CD4-positive, alpha-beta T cell (primary cell): ENCODE data around the gene ARL5C. TPM values are rescaled to one million over a fixed set of nuclear protein-coding genes. Genes with fewer than 3 reads are reported as not detected.
A peak's percentile ranks its signal among the peaks of the same experiment; 100 is the strongest.

Source experiments
- ATAC-seq: fragments of 200-7000 bp; cut with Tn5 transposase; one replicate; pipeline ENCODE4 v1.10.0; 2022; ENCODE audit warnings: mild to moderate bottlenecking; ENCODE audit not compliant: poor library complexity
- CTCF ChIA-PET: fragments of 350-600 bp; sonication (Branson Sonifier 250); formaldehyde crosslinking; loops from one replicate; lab custom pipeline; 2021; ENCODE audit warnings: antibody characterized with exemption, inconsistent platforms; lab: Charles Lee
- POLR2A ChIA-PET: fragments of 350-600 bp; sonication (Branson Sonifier 250); formaldehyde crosslinking; loops from one replicate; lab custom pipeline; 2021; ENCODE audit warnings: antibody characterized with exemption, inconsistent platforms; lab: Charles Lee
- DNase-seq, 14 experiments: peaks; one replicate each; pipeline ENCODE4 v3.0.0-alpha.2; 2013 to 2020; ENCODE audit warnings: mixed read lengths in 2 of 14
- H3K27ac ChIP-seq, 2 donors: one replicate each; pipeline versions ENCODE4 v1.5.1 to v1.7.0; 2013; ENCODE audit warnings: low read length in 2 of 2, low read depth in 1 of 2, mild to moderate bottlenecking in 1 of 2
- H3K27me3 ChIP-seq, 2 experiments: 1 replicate in 1 of 2; 2 replicates in 1 of 2; pipeline versions ENCODE4 v1.6.1 to v1.7.0; 2013; ENCODE audit warnings: low read length in 2 of 2, control low read depth in 1 of 2, mild to moderate bottlenecking in 1 of 2, moderate library complexity in 1 of 2; ENCODE audit not compliant: insufficient read depth in 2 of 2, control insufficient read depth in 1 of 2
- H3K36me3 ChIP-seq: one replicate; pipeline ENCODE4 v1.6.1; 2013; ENCODE audit warnings: low read length, control low read depth; ENCODE audit not compliant: insufficient read depth
- H3K4me1 ChIP-seq: one replicate; pipeline ENCODE4 v1.6.1; 2013; ENCODE audit warnings: low read length, control low read depth; ENCODE audit not compliant: insufficient read depth
- H3K4me3 ChIP-seq: one replicate; pipeline ENCODE4 v1.5.1; 2013; ENCODE audit warnings: mild to moderate bottlenecking, low read length, moderate library complexity
- H3K9me3 ChIP-seq, 2 experiments: 1 replicate in 1 of 2; 2 replicates in 1 of 2; pipeline versions ENCODE4 v1.6.1 to v1.7.0; 2013; ENCODE audit warnings: low read length in 2 of 2, mild to moderate bottlenecking in 2 of 2, control low read depth in 1 of 2, moderate library complexity in 1 of 2; ENCODE audit not compliant: control insufficient read depth in 1 of 2, insufficient read depth in 1 of 2
- H3K27ac Mint-ChIP-seq: one replicate; pipeline ENCODE4 v1.8.0; 2020; ENCODE audit warnings: mixed read lengths
- H3K27me3 Mint-ChIP-seq: one replicate; pipeline ENCODE4 v1.8.0; 2021; ENCODE audit warnings: mixed read lengths
- H3K36me3 Mint-ChIP-seq: one replicate; pipeline ENCODE4 v1.8.0; 2021; ENCODE audit warnings: low read depth, mixed read lengths
- H3K4me1 Mint-ChIP-seq: one replicate; pipeline ENCODE4 v1.8.0; 2021; ENCODE audit warnings: low read depth, mixed read lengths
- H3K4me3 Mint-ChIP-seq: one replicate; pipeline ENCODE4 v1.8.0; 2020; ENCODE audit warnings: mild to moderate bottlenecking, mixed read lengths
- H3K9me3 Mint-ChIP-seq: one replicate; pipeline ENCODE4 v1.8.0; 2020; ENCODE audit warnings: mixed read lengths
- CTCF ChIP-seq: fragments of 200-600 bp; IDR thresholded peaks from one replicate; pipeline ENCODE4 v1.8.0; 2022; ENCODE audit warnings: antibody characterized with exemption, mild to moderate bottlenecking
- intact Hi-C, 2 experiments: fragments of 100-400 bp; cut with DNase I in 1 of 2; cut with micrococcal nuclease in 1 of 2; formaldehyde crosslinking; loops; one replicate each; pipeline versions ENCODE4 v1.15.1 to v1.9.0; 2023 to 2025; cut with DNase I, micrococcal nuclease
- total RNA-seq, 174 experiments: library from RNA in 2 of 174; stranded (reverse) in 2 of 174; gene quantifications; one replicate each; pipeline ENCODE4 v1.2.3 and lab custom pipeline; 2021 to 2026

ARL5C gene
- total RNA-seq, 2 experiments from 2014 or later, result not detected

GRCh38 chr17:39199820-39200069 lies 33.8 kb upstream of the ARL5C start:
- peak overlapping the region; percentile 90 for H3K4me3 ChIP-seq
- Mint-ChIP-seq H3K27me3 (no peaks in the 10 kb centered on the region), H3K4me3 (peak overlapping the region; percentile 90), H3K36me3 (peaks cover 53% of the 10 kb centered on the region), H3K4me1 (peaks cover 65% of the 10 kb centered on the region), H3K27ac (peak overlapping the region; percentile 94), H3K9me3 (no peaks in the 10 kb centered on the region)
- intact Hi-C loops, result loop anchor here in 1 of 2 experiments (5.0 kb wide), 1 partner anchor 263 kb away; the partner anchor contains the start of gene CDK12
- H3K27me3 ChIP-seq, result no peaks in the 10 kb centered on the region
- no peaks in the 10 kb centered on the region for H3K9me3 ChIP-seq
- ChIA-PET CTCF (interaction anchor here (1.4 to 2.8 kb wide), 4 partner anchors 25 to 39 kb away, joined by 6 to 12 read pairs (median 10); no protein-coding TSS in a partner anchor), POLR2A (interaction anchor here (0.6 to 3.0 kb wide), 41 partner anchors 8 to 727 kb away, joined by 3 to 47 read pairs (median 4); partner anchors contain the start of genes ARL5C, CDK12, CWC25 and FBXL20)
- peak overlapping the region; percentile 96 to 99 for H3K27ac ChIP-seq
- DNase-seq (peak; percentile 69 to 95 (median 83)), ATAC-seq (peak; percentile 65)
- H3K36me3 ChIP-seq, result peaks cover 38% of the 10 kb centered on the region
- H3K4me1 ChIP-seq, result peaks cover 78% of the 10 kb centered on the region
- no peak for TF ChIP-seq CTCF

GRCh38 chr17:39198186-39198566 lies 32.2 kb upstream of the ARL5C start:
- no peak for TF ChIP-seq CTCF
- ATAC-seq (no peak), DNase-seq (peak in 1 of 14 experiments; percentile 35)
- Mint-ChIP-seq H3K27ac (peak overlapping the region; percentile 94), H3K27me3 (no peaks in the 10 kb centered on the region), H3K4me1 (peaks cover 67% of the 10 kb centered on the region), H3K4me3 (peak overlapping the region; percentile 90), H3K36me3 (peaks cover 38% of the 10 kb centered on the region), H3K9me3 (no peaks in the 10 kb centered on the region)
- peak overlapping the region; percentile 48 to 63 for H3K27ac ChIP-seq
- POLR2A ChIA-PET, result interaction anchor here (0.8 to 3.0 kb wide), 2 partner anchors 11 to 32 kb away, joined by 3 to 35 read pairs; partner anchors contain the start of gene ARL5C
- H3K36me3 ChIP-seq, result peaks cover 30% of the 10 kb centered on the region
- peaks cover 83% of the 10 kb centered on the region for H3K4me1 ChIP-seq
- H3K4me3 ChIP-seq, result peak overlapping the region; percentile 90
- H3K9me3 ChIP-seq, result no peaks in the 10 kb centered on the region
- CTCF ChIA-PET, result interaction anchor here (1.3 kb wide), 1 partner anchor 9 kb away, joined by 4 read pairs; no protein-coding TSS in a partner anchor
- intact Hi-C loops, result no loop called here
- H3K27me3 ChIP-seq, result no peaks in the 10 kb centered on the region

DNA sequence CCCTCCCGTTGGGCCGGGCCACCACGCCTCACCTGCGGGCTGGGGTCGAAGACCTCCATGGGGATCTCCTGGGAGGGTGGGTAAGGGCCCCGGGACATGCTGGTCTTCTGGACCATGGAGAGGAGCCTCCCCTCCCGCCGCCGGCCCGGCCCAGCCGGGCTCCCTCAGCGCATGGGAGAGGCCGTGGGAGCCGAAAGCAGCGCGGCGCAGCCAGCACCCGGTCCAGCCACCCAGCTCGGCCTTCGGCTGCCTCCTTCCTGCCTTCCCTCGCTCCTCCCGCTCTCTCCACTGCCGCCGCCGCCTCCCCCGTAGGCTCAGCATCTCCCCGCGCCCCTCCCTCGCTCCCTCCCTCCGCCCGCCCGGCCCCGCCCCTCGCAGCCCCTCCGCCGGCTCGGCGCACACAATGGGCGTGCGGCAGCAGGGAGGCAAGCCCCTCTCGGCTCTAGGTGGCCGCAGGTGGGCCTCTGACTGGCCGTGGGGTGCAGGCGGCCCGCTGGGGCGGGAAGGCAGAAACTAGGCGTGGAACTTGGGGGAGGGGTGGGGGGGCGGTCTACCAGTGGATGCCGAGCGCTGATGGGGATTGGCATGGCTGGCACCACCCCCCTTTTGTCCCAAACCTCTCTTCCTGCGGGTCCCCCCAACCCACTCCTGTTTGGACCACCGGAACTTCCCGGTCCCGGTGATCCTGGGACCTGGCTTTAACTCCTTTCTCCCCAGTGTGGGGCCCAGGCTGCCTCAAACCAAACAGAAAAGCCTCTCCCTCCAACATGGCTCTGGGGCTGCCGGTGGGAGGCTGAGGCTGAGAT lies 31.6 kb upstream of the ARL5C start, which contains the start of gene CACNB1:
Gene CACNB1, minus strand, starts transcription at position 290 of the 806 bp plus-strand sequence. Its CDS starts 174 bp downstream, at position 116.
- Mint-ChIP-seq H3K4me3 (peak within 1 kb of the TSS; percentile 90), H3K27me3 (no peaks in the 10 kb centered on the region), H3K9me3 (no peaks in the 10 kb centered on the region), H3K27ac (peak within 1 kb of the TSS; percentile 94), H3K36me3 (peaks cover 32% of the 10 kb centered on the region), H3K4me1 (peaks cover 65% of the 10 kb centered on the region)
- H3K4me1 ChIP-seq, result peaks cover 81% of the 10 kb centered on the region
- H3K27me3 ChIP-seq, result no peaks in the 10 kb centered on the region
- ATAC-seq (peak; percentile 46), DNase-seq (peak; percentile 25 to 83 (median 62))
- ChIA-PET CTCF (interaction anchor here (1.3 kb wide), 1 partner anchor 10 kb away, joined by 4 read pairs; no protein-coding TSS in a partner anchor), POLR2A (interaction anchor here (0.6 kb wide), 1 partner anchor 344 kb away, joined by 4 read pairs; the partner anchor contains the start of gene RPL23)
- no peak for TF ChIP-seq CTCF
- peaks cover 27% of the 10 kb centered on the region for H3K36me3 ChIP-seq
- intact Hi-C loops, result no loop called here
- no peaks in the 10 kb centered on the region for H3K9me3 ChIP-seq
- H3K27ac ChIP-seq, result peak within 1 kb of the TSS; percentile 48 to 63
- peak within 1 kb of the TSS; percentile 90 for H3K4me3 ChIP-seq
